IPS-20b (cell line): ENCODE results near the gene ZNF552.

Experiments used
- H3K27ac ChIP-seq: one replicate; pipeline ENCODE4 v1.5.1; 2013; ENCODE audit warnings: low read length
- H3K27me3 ChIP-seq: 2 replicates; pipeline ENCODE4 v1.6.1; 2013; ENCODE audit warnings: mild to moderate bottlenecking, low read length, inconsistent platforms; ENCODE audit not compliant: insufficient read depth
- H3K36me3 ChIP-seq: 2 replicates; pipeline ENCODE4 v1.6.1; 2013; ENCODE audit warnings: low read depth, mild to moderate bottlenecking, inconsistent platforms, low read length, moderate library complexity; ENCODE audit not compliant: insufficient read depth
- H3K4me1 ChIP-seq: 2 replicates; pipeline ENCODE4 v1.6.1; 2013; ENCODE audit warnings: mild to moderate bottlenecking, control low read depth, inconsistent platforms, low read length, moderate library complexity; ENCODE audit not compliant: insufficient read depth
- H3K4me3 ChIP-seq: 2 replicates; pipeline ENCODE4 v1.5.1; 2013; ENCODE audit warnings: mild to moderate bottlenecking, low read length, inconsistent platforms
- H3K9ac ChIP-seq: 2 replicates; pipeline ENCODE4 v1.6.1; 2013; ENCODE audit warnings: low read depth, mild to moderate bottlenecking, inconsistent platforms, low read length, moderate library complexity
- H3K9me3 ChIP-seq: 2 replicates; pipeline ENCODE4 v1.6.1; 2013; ENCODE audit warnings: mild to moderate bottlenecking, low read depth, low read length, inconsistent platforms; ENCODE audit not compliant: insufficient read depth

ZNF552 gene

DNA sequence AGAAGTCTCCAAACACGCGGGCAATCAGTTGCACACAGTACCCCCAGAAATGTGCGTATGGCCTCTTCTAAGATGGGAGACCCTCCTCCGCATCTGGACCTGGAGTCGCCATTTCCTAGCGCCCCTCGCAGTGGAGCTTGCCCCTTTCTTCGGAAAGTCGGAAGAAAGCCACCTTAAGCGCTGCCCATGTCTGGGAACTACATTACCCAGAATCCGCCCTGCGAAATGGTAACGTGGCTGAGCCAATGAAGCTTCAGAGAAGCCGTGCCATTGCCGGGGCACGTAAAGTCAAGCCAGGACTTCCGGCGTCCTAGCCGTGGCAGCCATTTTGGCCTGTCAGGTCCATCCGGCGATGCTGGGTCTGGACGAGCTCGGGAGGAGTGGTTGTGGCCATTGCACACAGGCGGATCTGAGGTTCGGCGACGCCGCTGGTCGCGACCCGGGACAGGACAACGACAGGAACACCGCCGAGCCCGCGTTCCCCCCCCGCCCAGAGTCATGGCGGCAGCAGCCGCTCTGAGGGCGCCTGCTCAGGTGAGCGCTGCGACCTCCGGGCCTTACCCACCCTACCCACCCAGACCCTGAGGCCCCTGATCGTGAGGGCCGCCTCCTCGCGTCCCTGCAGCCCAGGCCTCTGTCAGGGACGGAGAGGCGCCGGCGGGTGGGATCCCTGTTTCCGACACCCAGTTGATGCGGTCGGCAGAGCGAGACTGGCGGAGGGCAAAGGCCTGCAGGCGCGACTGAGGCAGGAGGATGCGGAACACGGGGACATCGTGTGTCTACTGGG is 45.2 kb downstream of the ZNF552 start, which contains the start of gene ZNF586:
Gene ZNF586 (plus strand): TSS at position 332 of the 787 bp plus-strand sequence. CDS start 167 bp downstream, at position 499.
- Histone ChIP-seq H3K27ac (no peak within 1 kb of the TSS), H3K27me3 (no peaks in the 10 kb centered on the region), H3K4me1 (no peaks in the 10 kb centered on the region), H3K9me3 (no peaks in the 10 kb centered on the region), H3K36me3 (peaks cover 12% of the 10 kb centered on the region; the same call in 1 of the 2 replicates), H3K4me3 (peak within 1 kb of the TSS; percentile 68), H3K9ac (peak within 1 kb of the TSS; percentile 49)

DNA sequence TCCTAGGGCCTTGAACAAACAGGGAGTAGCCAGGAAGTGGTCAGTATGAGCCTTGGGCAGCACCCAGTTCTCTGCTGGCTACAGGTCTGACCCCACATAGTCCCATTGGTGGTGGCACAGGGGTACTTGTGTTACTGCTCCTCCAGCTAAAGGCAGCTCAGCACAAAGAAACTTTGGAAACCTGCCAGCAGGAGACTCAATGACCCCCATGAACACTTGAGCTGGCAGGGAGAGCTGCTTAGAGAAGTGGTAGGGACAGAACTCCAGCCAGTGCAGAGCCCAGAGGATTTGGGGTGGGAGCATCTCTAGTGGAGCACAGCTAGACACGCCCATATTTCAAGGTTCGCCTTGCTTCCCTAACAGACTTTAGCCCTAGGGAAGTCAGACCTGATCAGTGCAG is 55.6 kb downstream of the ZNF552 start:
- H3K27me3 ChIP-seq, result no peaks in the 10 kb centered on the region
- no peaks in the 10 kb centered on the region; the same call in 1 of the 2 replicates for H3K9me3 ChIP-seq
- no peak overlapping the region for H3K9ac ChIP-seq
- no peak overlapping the region for H3K27ac ChIP-seq
- H3K4me3 ChIP-seq, result no peak overlapping the region
- H3K36me3 ChIP-seq, result peaks cover 63% of the 10 kb centered on the region
- no peaks in the 10 kb centered on the region for H3K4me1 ChIP-seq

DNA sequence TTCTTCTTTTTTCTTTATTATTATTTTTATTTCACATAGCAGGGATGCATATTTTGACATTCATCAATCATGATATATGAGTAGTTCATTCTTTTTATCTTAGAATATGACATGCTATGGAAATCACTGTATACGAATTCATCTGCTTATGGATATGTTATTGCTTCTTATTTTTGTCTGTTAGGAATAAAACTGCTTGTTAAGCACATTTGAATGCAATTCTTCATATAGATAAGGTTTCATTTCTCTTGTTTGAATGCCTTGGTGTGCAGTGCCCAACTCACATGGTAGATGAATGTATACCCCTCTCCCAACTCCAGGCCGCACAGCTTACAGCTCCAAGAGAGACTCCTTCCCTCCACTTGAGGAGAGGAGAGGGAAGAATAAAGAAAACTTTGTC is 56.8 kb downstream of the ZNF552 start:
- no peak overlapping the region for H3K4me3 ChIP-seq
- no peak overlapping the region for H3K9ac ChIP-seq
- H3K9me3 ChIP-seq, result no peaks in the 10 kb centered on the region; the same call in 1 of the 2 replicates
- H3K27me3 ChIP-seq, result no peaks in the 10 kb centered on the region
- peaks cover 75% of the 10 kb centered on the region for H3K36me3 ChIP-seq
- no peaks in the 10 kb centered on the region for H3K4me1 ChIP-seq
- H3K27ac ChIP-seq, result no peak overlapping the region
